DOHH2 (cell line): Measurements from ENCODE around the gene STPG4.

Experiments
- EZH2phosphoT487 ChIP-seq: fragments of 200-600 bp; sonication (generic); IDR thresholded peaks from 2 replicates; pipeline ENCODE4 v1.6.1; 2017; ENCODE audit warnings: borderline replicate concordance, mild to moderate bottlenecking, antibody characterized with exemption, low read length, moderate library complexity, mixed read lengths
- TF ChIP-seq, protein P1 (sequence below): fragments of 200-600 bp; sonication (generic); IDR thresholded peaks from one replicate; pipeline ENCODE4 v1.5.1; 2014; ENCODE audit warnings: antibody characterized with exemption, mild to moderate bottlenecking, low read depth, low read length; ENCODE audit not compliant: poor library complexity, severe bottlenecking

GRCh38 chr2:47178341-47178740, 23.2 kb upstream of the STPG4 start:
- TF ChIP-seq, protein P1, sequence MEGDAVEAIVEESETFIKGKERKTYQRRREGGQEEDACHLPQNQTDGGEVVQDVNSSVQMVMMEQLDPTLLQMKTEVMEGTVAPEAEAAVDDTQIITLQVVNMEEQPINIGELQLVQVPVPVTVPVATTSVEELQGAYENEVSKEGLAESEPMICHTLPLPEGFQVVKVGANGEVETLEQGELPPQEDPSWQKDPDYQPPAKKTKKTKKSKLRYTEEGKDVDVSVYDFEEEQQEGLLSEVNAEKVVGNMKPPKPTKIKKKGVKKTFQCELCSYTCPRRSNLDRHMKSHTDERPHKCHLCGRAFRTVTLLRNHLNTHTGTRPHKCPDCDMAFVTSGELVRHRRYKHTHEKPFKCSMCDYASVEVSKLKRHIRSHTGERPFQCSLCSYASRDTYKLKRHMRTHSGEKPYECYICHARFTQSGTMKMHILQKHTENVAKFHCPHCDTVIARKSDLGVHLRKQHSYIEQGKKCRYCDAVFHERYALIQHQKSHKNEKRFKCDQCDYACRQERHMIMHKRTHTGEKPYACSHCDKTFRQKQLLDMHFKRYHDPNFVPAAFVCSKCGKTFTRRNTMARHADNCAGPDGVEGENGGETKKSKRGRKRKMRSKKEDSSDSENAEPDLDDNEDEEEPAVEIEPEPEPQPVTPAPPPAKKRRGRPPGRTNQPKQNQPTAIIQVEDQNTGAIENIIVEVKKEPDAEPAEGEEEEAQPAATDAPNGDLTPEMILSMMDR = no peak
- no peak for TF ChIP-seq EZH2phosphoT487
